ENCODE results near the gene HBG1.

HBG1 gene

GRCh38 chr11:5284637-5285036 lies 35.0 kb upstream of the HBG1 start:
- H3K9ac ChIP-seq: no peak overlapping the region
- no peak overlapping the region for H3K4me3 ChIP-seq (ENCODE audit: low read depth, low read length)
- H3K27ac ChIP-seq: no peak overlapping the region
- H2AFZ ChIP-seq: no peak overlapping the region
- no peaks in the 10 kb centered on the region for H3K9me3 ChIP-seq (ENCODE audit: control insufficient read depth, low read length)
- no peaks in the 10 kb centered on the region for H3K36me3 ChIP-seq (ENCODE audit: control insufficient read depth, insufficient read depth, low read length)
- H3K4me1 ChIP-seq: no peaks in the 10 kb centered on the region
- H3K4me2 ChIP-seq (ENCODE audit: low read length): no peak overlapping the region
- no peak for TF ChIP-seq CTCF (IDR thresholded peaks at IDR 0.05)
- no peaks in the 10 kb centered on the region for H3K27me3 ChIP-seq (ENCODE audit: control insufficient read depth, insufficient read depth, low read length)
- no peaks in the 10 kb centered on the region for H3K79me2 ChIP-seq

- H3K4me2 ChIP-seq (ENCODE audit: low read length): no peak overlapping the region
- H3K27ac ChIP-seq: no peak overlapping the region
- no peaks in the 10 kb centered on the region for H3K9me3 ChIP-seq (ENCODE audit: control insufficient read depth, low read length)
- H2AFZ ChIP-seq: no peak overlapping the region
- no peak overlapping the region for H3K9ac ChIP-seq
- no peaks in the 10 kb centered on the region for H3K27me3 ChIP-seq (ENCODE audit: control insufficient read depth, insufficient read depth, low read length)
- no peak overlapping the region for H3K4me3 ChIP-seq (ENCODE audit: low read depth, low read length)
- no peaks in the 10 kb centered on the region for H3K4me1 ChIP-seq
- H3K36me3 ChIP-seq (ENCODE audit: control insufficient read depth, insufficient read depth, low read length): no peaks in the 10 kb centered on the region
- no peak for TF ChIP-seq CTCF (IDR thresholded peaks at IDR 0.05)
- H3K79me2 ChIP-seq: no peaks in the 10 kb centered on the region
These were observed 34.2 kb upstream of the HBG1 start for GRCh38 chr11:5283882-5284281.

- no peak overlapping the region for H2AFZ ChIP-seq
- no peak overlapping the region for H3K9ac ChIP-seq
- no peak for TF ChIP-seq CTCF (IDR thresholded peaks at IDR 0.05)
- no peak overlapping the region for H3K27ac ChIP-seq
- no peak overlapping the region for H3K4me2 ChIP-seq (ENCODE audit: low read length)
- no peak overlapping the region for H3K4me3 ChIP-seq (ENCODE audit: low read depth, low read length)
- no peaks in the 10 kb centered on the region for H3K9me3 ChIP-seq (ENCODE audit: control insufficient read depth, low read length)
- H3K4me1 ChIP-seq: no peaks in the 10 kb centered on the region
- no peaks in the 10 kb centered on the region for H3K36me3 ChIP-seq (ENCODE audit: control insufficient read depth, insufficient read depth, low read length)
- H3K79me2 ChIP-seq: no peaks in the 10 kb centered on the region
- no peaks in the 10 kb centered on the region for H3K27me3 ChIP-seq (ENCODE audit: control insufficient read depth, insufficient read depth, low read length)
These were observed 33.4 kb upstream of the HBG1 start for GRCh38 chr11:5283086-5283485.

- H3K36me3 ChIP-seq (ENCODE audit: control insufficient read depth, insufficient read depth, low read length): no peaks in the 10 kb centered on the region
- H3K79me2 ChIP-seq: no peaks in the 10 kb centered on the region
- no peak overlapping the region for H3K4me3 ChIP-seq (ENCODE audit: low read depth, low read length)
- TF ChIP-seq CTCF (IDR thresholded peaks at IDR 0.05): no peak
- no peak overlapping the region for H3K9ac ChIP-seq
- no peaks in the 10 kb centered on the region for H3K27me3 ChIP-seq (ENCODE audit: control insufficient read depth, insufficient read depth, low read length)
- no peak overlapping the region for H2AFZ ChIP-seq
- no peaks in the 10 kb centered on the region for H3K4me1 ChIP-seq
- H3K27ac ChIP-seq: no peak overlapping the region
- no peak overlapping the region for H3K4me2 ChIP-seq (ENCODE audit: low read length)
- H3K9me3 ChIP-seq (ENCODE audit: control insufficient read depth, low read length): no peaks in the 10 kb centered on the region
These were observed 33.0 kb upstream of the HBG1 start for GRCh38 chr11:5282628-5283027.

- Histone ChIP-seq H3K4me3 (ENCODE audit: low read depth, low read length) (no peak overlapping the region), H3K4me2 (ENCODE audit: low read length) (no peak overlapping the region), H3K36me3 (ENCODE audit: control insufficient read depth, insufficient read depth, low read length) (no peaks in the 10 kb centered on the region), H3K27me3 (ENCODE audit: control insufficient read depth, insufficient read depth, low read length) (no peaks in the 10 kb centered on the region), H3K4me1 (no peaks in the 10 kb centered on the region), H3K79me2 (no peaks in the 10 kb centered on the region), H3K9ac (no peak overlapping the region), H3K9me3 (ENCODE audit: control insufficient read depth, low read length) (no peaks in the 10 kb centered on the region), H3K27ac (no peak overlapping the region), H2AFZ (no peak overlapping the region)
- no peak for TF ChIP-seq CTCF (IDR thresholded peaks at IDR 0.05)
These were observed 31.9 kb upstream of the HBG1 start for GRCh38 chr11:5281596-5281995.
